ENCODE data around the gene ANO5.
A peak's percentile ranks its signal among the peaks of the same experiment; 100 is the strongest.
"Not testable (repeated sequence)": the region's sequence is repeated elsewhere in the genome, so short reads cannot be mapped to it uniquely, and the experiment has no call there.

ANO5 gene

GRCh38 chr11:22203281-22203680 lies 10.4 kb downstream of the ANO5 start:
- no peak for DNase-seq (ENCODE audit: low read depth)

GRCh38 chr11:22207162-22207561 lies 14.3 kb downstream of the ANO5 start:
- no peak for DNase-seq (ENCODE audit: low read depth)

GRCh38 chr11:22208151-22208858 lies 15.4 kb downstream of the ANO5 start:
- DNase-seq (ENCODE audit: low read depth), result no peak

GRCh38 chr11:22216940-22217339 lies 24.1 kb downstream of the ANO5 start:
- no peak for DNase-seq (ENCODE audit: low read depth)

- no peak for DNase-seq (ENCODE audit: low read depth)
Measured at GRCh38 chr11:22221143-22221542, 28.3 kb downstream of the ANO5 start.

GRCh38 chr11:22225190-22225589 lies 32.3 kb downstream of the ANO5 start:
- DNase-seq (ENCODE audit: low read depth), result no peak

- DNase-seq (ENCODE audit: low read depth), result no peak
Measured at GRCh38 chr11:22234743-22235142, 41.9 kb downstream of the ANO5 start.

GRCh38 chr11:22244986-22245592 lies 52.2 kb downstream of the ANO5 start:
- peak; percentile 39 for DNase-seq (ENCODE audit: low read depth)

GRCh38 chr11:22246992-22247391 lies 54.1 kb downstream of the ANO5 start:
- DNase-seq (ENCODE audit: low read depth), result no peak

GRCh38 chr11:22249871-22250270 lies 57.0 kb downstream of the ANO5 start:
- no peak for DNase-seq (ENCODE audit: low read depth)

GRCh38 chr11:22256876-22257275 lies 64.0 kb downstream of the ANO5 start:
- DNase-seq (ENCODE audit: low read depth), result no peak

GRCh38 chr11:22263613-22264012 lies 70.7 kb downstream of the ANO5 start:
- DNase-seq (ENCODE audit: low read depth), result no peak

- not testable (repeated sequence) for DNase-seq (ENCODE audit: low read depth)
Measured at GRCh38 chr11:22268983-22269624, 76.2 kb downstream of the ANO5 start.

GRCh38 chr11:22273781-22274180 lies 80.9 kb downstream of the ANO5 start:
- DNase-seq (ENCODE audit: low read depth), result no peak

- DNase-seq (ENCODE audit: low read depth), result no peak
Measured at GRCh38 chr11:22275600-22275999, 82.7 kb downstream of the ANO5 start.

- no peak for DNase-seq (ENCODE audit: low read depth)
Measured at GRCh38 chr11:22276535-22276934, 83.7 kb downstream of the ANO5 start.

GRCh38 chr11:22284991-22285390 lies 92.1 kb downstream of the ANO5 start:
- DNase-seq (ENCODE audit: low read depth), result not testable (repeated sequence)

- no peak for DNase-seq (ENCODE audit: low read depth)
Measured at GRCh38 chr11:22302368-22302767, 109.5 kb downstream of the ANO5 start.

GRCh38 chr11:22304337-22304961 lies 111.6 kb downstream of the ANO5 start:
- peak; percentile 21 for DNase-seq (ENCODE audit: low read depth)

- DNase-seq (ENCODE audit: low read depth), result no peak
Measured at GRCh38 chr11:22317656-22318055, 124.8 kb downstream of the ANO5 start.

GRCh38 chr11:22331771-22332170 lies 138.9 kb downstream of the ANO5 start:
- DNase-seq (ENCODE audit: low read depth), result no peak
